ENCODE measurements around the gene DNAH17.
"Not testable (repeated sequence)": the region's sequence is repeated elsewhere in the genome, so short reads cannot be mapped to it uniquely, and the experiment has no call there.

Gene DNAH17

GRCh38 chr17:78474614-78475146 lies 102.5 kb downstream of the DNAH17 start:
- DNase-seq, result no peak

- no peak for DNase-seq
Measured at GRCh38 chr17:78473951-78474613, 103.1 kb downstream of the DNAH17 start.

- no peak for DNase-seq
Measured at GRCh38 chr17:78472035-78472905, 104.9 kb downstream of the DNAH17 start.

- no peak for DNase-seq
Measured at GRCh38 chr17:78471635-78472034, 105.6 kb downstream of the DNAH17 start.

- DNase-seq, result no peak
Measured at GRCh38 chr17:78469443-78469842, 107.8 kb downstream of the DNAH17 start.

- no peak for DNase-seq
Measured at GRCh38 chr17:78468366-78468765, 108.8 kb downstream of the DNAH17 start.

- DNase-seq, result no peak
Measured at GRCh38 chr17:78466786-78467715, 110.1 kb downstream of the DNAH17 start.

- DNase-seq, result not testable (repeated sequence)
Measured at GRCh38 chr17:78466109-78466785, 110.9 kb downstream of the DNAH17 start.

GRCh38 chr17:78462148-78462547 lies 115.0 kb downstream of the DNAH17 start:
- no peak for DNase-seq

GRCh38 chr17:78461799-78462053 lies 115.5 kb downstream of the DNAH17 start:
- DNase-seq, result no peak

- DNase-seq, result no peak
Measured at GRCh38 chr17:78460951-78461798, 116.0 kb downstream of the DNAH17 start.

- DNase-seq, result no peak
Measured at GRCh38 chr17:78460176-78460675, 117.0 kb downstream of the DNAH17 start.

- no peak for DNase-seq
Measured at GRCh38 chr17:78459696-78460095, 117.5 kb downstream of the DNAH17 start.

- DNase-seq, result no peak
Measured at GRCh38 chr17:78458736-78459335, 118.4 kb downstream of the DNAH17 start.

GRCh38 chr17:78458091-78458490 lies 119.1 kb downstream of the DNAH17 start:
- no peak for DNase-seq

GRCh38 chr17:78454346-78454745 lies 122.8 kb downstream of the DNAH17 start:
- no peak for DNase-seq

- DNase-seq, result no peak
Measured at GRCh38 chr17:78451753-78452152, 125.4 kb downstream of the DNAH17 start.

GRCh38 chr17:78450696-78451345 lies 126.4 kb downstream of the DNAH17 start:
- DNase-seq, result peak; percentile 47

GRCh38 chr17:78449983-78450595 lies 127.1 kb downstream of the DNAH17 start:
- DNase-seq, result peak; percentile 23

All from DMS79 treated with DMSO at 0.1 percent for 48 hours (cell line).